Activated CD8-positive, alpha-beta memory T cell treated with anti-CD3 and anti-CD28 coated beads for 4 hours (primary cell): Measurements from ENCODE around the gene COL6A1.

Source experiments
- DNase-seq, 2 donors: peaks; one replicate each; pipeline ENCODE4 v3.0.0-alpha.2; 2020; ENCODE audit warnings: low read depth in 2 of 2

Gene COL6A1

GRCh38 chr21:45982758-45983648, 1.4 kb downstream of the COL6A1 start:
- DNase-seq, result no peak

- DNase-seq, result no peak
These were observed 2.0 kb downstream of the COL6A1 start for GRCh38 chr21:45983649-45983965.

- no peak for DNase-seq
These were observed 2.5 kb downstream of the COL6A1 start for GRCh38 chr21:45983981-45984551.

GRCh38 chr21:45984584-45985095, 3.1 kb downstream of the COL6A1 start:
- no peak for DNase-seq

- no peak for DNase-seq
These were observed 4.1 kb downstream of the COL6A1 start for GRCh38 chr21:45985471-45986315.

- no peak for DNase-seq
These were observed 4.9 kb downstream of the COL6A1 start for GRCh38 chr21:45986316-45987051.

GRCh38 chr21:45987121-45987711, 5.6 kb downstream of the COL6A1 start:
- DNase-seq, result no peak

GRCh38 chr21:45988366-45989347, 7.1 kb downstream of the COL6A1 start:
- no peak for DNase-seq

- no peak for DNase-seq
These were observed 7.9 kb downstream of the COL6A1 start for GRCh38 chr21:45989355-45990048.

GRCh38 chr21:45990049-45990711, 8.6 kb downstream of the COL6A1 start:
- no peak for DNase-seq

- no peak for DNase-seq
These were observed 9.4 kb downstream of the COL6A1 start for GRCh38 chr21:45990741-45991605.

GRCh38 chr21:45991606-45992300, 10.2 kb downstream of the COL6A1 start:
- no peak for DNase-seq

GRCh38 chr21:45992301-45993209, 11.0 kb downstream of the COL6A1 start:
- no peak for DNase-seq

GRCh38 chr21:45993210-45994085, 11.9 kb downstream of the COL6A1 start:
- DNase-seq, result no peak

GRCh38 chr21:45994086-45994661, 12.6 kb downstream of the COL6A1 start:
- no peak for DNase-seq
